ENCODE measurements around the gene BID. TPM values are rescaled to one million over a fixed set of nuclear protein-coding genes. Genes with fewer than 3 reads are reported as not detected.

Gene BID
- total RNA-seq, result 44.4 and 71.6 TPM in 2 replicates

DNA sequence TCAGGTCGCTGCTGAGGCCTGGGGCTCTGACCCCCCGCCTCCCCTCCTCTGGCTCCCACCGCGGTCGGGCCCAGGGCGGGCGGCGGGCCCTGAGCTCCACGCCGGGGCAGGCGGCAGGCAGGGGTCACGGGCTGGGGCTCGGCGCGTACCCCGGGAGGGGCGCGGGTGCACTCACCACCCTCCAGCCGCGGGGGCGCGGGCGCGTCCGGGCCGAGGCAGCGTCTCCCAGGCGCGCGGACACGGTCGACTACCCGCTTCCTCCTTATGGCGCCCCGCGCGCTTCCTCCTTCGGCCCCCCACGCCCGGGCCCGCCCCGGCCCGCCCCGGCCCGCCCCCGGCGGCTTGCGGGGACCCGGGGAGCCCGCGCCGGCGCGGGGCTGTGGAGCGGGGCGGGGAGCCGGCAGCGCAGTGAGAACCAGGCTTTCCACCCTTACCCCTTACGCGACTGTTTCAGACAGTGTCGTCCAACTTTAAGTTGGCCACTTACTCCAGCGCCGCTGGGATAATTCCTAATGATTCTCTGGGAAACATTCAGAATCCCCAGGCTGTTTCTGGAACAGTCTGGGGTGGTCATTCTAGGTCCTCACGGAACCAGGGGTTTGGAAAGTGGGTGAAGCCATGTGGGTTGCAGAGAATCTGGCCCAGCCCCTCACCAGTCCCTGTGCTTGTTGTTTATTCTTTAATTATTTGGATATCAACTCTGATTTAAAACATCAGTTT lies at the start of gene BID:
Gene BID (minus strand): TSS at position 264 of the 720 bp plus-strand sequence. CDS start 24,353 bp downstream, outside the sequence.

Other genes starting within 250 kb of the BID start
- not detected in 2 replicates for gene SLC25A18, start 211.0 kb downstream of the BID start, total RNA-seq
- gene ATP6V1E1, start 145.7 kb downstream of the BID start, total RNA-seq, result 126 and 137 TPM in 2 replicates
- 26.8 and 33.9 TPM in 2 replicates for gene BCL2L13, start 135.7 kb downstream of the BID start, total RNA-seq

All from dermis lymphatic vessel endothelial cell (primary cell).